Prostate gland (tissue), 2 donors: ENCODE results near the gene SCYL1.

Experiments used
- POLR2A ChIP-seq: fragments of 450-650 bp; IDR thresholded peaks from one replicate; pipeline ENCODE4 v1.6.1; 2016; ENCODE audit warnings: antibody characterized with exemption, mild to moderate bottlenecking
- TF ChIP-seq, protein P1 (sequence below), 4 experiments: fragments of 200-600 bp in 2 of 4; fragments of 450-650 bp in 2 of 4; sonication (generic) in 2 of 4; IDR thresholded peaks; 1 replicate in 3 of 4; 2 replicates in 1 of 4; pipeline ENCODE4 v1.5.1; 2016 to 2019; ENCODE audit warnings: antibody characterized with exemption in 4 of 4, mild to moderate bottlenecking in 2 of 4, moderate library complexity in 2 of 4

DNA sequence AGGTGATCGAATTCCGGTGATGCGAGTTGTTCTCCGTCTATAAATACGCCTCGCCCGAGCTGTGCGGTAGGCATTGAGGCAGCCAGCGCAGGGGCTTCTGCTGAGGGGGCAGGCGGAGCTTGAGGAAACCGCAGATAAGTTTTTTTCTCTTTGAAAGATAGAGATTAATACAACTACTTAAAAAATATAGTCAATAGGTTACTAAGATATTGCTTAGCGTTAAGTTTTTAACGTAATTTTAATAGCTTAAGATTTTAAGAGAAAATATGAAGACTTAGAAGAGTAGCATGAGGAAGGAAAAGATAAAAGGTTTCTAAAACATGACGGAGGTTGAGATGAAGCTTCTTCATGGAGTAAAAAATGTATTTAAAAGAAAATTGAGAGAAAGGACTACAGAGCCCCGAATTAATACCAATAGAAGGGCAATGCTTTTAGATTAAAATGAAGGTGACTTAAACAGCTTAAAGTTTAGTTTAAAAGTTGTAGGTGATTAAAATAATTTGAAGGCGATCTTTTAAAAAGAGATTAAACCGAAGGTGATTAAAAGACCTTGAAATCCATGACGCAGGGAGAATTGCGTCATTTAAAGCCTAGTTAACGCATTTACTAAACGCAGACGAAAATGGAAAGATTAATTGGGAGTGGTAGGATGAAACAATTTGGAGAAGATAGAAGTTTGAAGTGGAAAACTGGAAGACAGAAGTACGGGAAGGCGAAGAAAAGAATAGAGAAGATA lies 25.7 kb upstream of the SCYL1 start, which contains the start of gene MALAT1:
- TF ChIP-seq, protein P1, sequence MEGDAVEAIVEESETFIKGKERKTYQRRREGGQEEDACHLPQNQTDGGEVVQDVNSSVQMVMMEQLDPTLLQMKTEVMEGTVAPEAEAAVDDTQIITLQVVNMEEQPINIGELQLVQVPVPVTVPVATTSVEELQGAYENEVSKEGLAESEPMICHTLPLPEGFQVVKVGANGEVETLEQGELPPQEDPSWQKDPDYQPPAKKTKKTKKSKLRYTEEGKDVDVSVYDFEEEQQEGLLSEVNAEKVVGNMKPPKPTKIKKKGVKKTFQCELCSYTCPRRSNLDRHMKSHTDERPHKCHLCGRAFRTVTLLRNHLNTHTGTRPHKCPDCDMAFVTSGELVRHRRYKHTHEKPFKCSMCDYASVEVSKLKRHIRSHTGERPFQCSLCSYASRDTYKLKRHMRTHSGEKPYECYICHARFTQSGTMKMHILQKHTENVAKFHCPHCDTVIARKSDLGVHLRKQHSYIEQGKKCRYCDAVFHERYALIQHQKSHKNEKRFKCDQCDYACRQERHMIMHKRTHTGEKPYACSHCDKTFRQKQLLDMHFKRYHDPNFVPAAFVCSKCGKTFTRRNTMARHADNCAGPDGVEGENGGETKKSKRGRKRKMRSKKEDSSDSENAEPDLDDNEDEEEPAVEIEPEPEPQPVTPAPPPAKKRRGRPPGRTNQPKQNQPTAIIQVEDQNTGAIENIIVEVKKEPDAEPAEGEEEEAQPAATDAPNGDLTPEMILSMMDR (IDR thresholded peaks at IDR 0.05): peak in 1 of 4 experiments; percentile 3
- peak; percentile 99 for TF ChIP-seq POLR2A
